GM18520 (cell line): ENCODE results near the gene SRA1.
"Not testable (repeated sequence)": the region's sequence is repeated elsewhere in the genome, so short reads cannot be mapped to it uniquely, and the experiment has no call there.

Experiments
- ATAC-seq: cut with Tn5 transposase; IDR thresholded peaks from one replicate; pipeline ENCODE4 v1.9.1; 2021; ENCODE audit not compliant: unreplicated experiment

Gene SRA1

GRCh38 chr5:140557136-140557805, at the start of gene SRA1:
SRA1 (minus strand) TSS chr5:140557473; CDS start chr5:140557452, 21 bp downstream.
- ATAC-seq: peak; percentile 91

- no peak for ATAC-seq
Observed at GRCh38 chr5:140607031-140607430, 49.8 kb upstream of the SRA1 start.

GRCh38 chr5:140605879-140606278, 48.6 kb upstream of the SRA1 start:
- no peak for ATAC-seq

- ATAC-seq: no peak
Observed at GRCh38 chr5:140603734-140604133, 46.5 kb upstream of the SRA1 start.

GRCh38 chr5:140603446-140603698, 46.1 kb upstream of the SRA1 start:
- not testable (repeated sequence) for ATAC-seq

- no peak for ATAC-seq
Observed at GRCh38 chr5:140602147-140602546, 44.9 kb upstream of the SRA1 start.

GRCh38 chr5:140600096-140600495, 42.8 kb upstream of the SRA1 start:
- ATAC-seq: no peak

- ATAC-seq: no peak
Observed at GRCh38 chr5:140598836-140599235, 41.6 kb upstream of the SRA1 start.

- no peak for ATAC-seq
Observed at GRCh38 chr5:140596321-140596741, 39.1 kb upstream of the SRA1 start.

- no peak for ATAC-seq
Observed at GRCh38 chr5:140595538-140596300, 38.4 kb upstream of the SRA1 start.

- ATAC-seq: no peak
Observed at GRCh38 chr5:140594169-140594568, 36.9 kb upstream of the SRA1 start.

- ATAC-seq: not testable (repeated sequence)
Observed at GRCh38 chr5:140593070-140593469, 35.8 kb upstream of the SRA1 start.

GRCh38 chr5:140591747-140592372, 34.6 kb upstream of the SRA1 start:
- ATAC-seq: no peak

- ATAC-seq: no peak
Observed at GRCh38 chr5:140590861-140591260, 33.6 kb upstream of the SRA1 start.

GRCh38 chr5:140588311-140589070, 31.2 kb upstream of the SRA1 start:
- ATAC-seq: no peak

GRCh38 chr5:140587495-140587894, 30.2 kb upstream of the SRA1 start:
- ATAC-seq: no peak

GRCh38 chr5:140579188-140579747, 22.0 kb upstream of the SRA1 start:
- ATAC-seq: not testable (repeated sequence)

GRCh38 chr5:140576776-140577201, 19.5 kb upstream of the SRA1 start:
- ATAC-seq: no peak

GRCh38 chr5:140575309-140575708, 18.0 kb upstream of the SRA1 start:
- ATAC-seq: no peak

GRCh38 chr5:140574165-140574564, 16.9 kb upstream of the SRA1 start:
- ATAC-seq: no peak

GRCh38 chr5:140573683-140574082, 16.4 kb upstream of the SRA1 start:
- ATAC-seq: no peak
